ENCODE results near the gene GABBR2. TPM values are rescaled to one million over a fixed set of nuclear protein-coding genes. Genes with fewer than 3 reads are reported as not detected.

Gene GABBR2
- total and polyA plus RNA-seq, 2 of the 8 experiments (the other 6 are each of a cell fraction or from before 2014, with no cell fraction given): 0.50 to 1.2 TPM

DNA sequence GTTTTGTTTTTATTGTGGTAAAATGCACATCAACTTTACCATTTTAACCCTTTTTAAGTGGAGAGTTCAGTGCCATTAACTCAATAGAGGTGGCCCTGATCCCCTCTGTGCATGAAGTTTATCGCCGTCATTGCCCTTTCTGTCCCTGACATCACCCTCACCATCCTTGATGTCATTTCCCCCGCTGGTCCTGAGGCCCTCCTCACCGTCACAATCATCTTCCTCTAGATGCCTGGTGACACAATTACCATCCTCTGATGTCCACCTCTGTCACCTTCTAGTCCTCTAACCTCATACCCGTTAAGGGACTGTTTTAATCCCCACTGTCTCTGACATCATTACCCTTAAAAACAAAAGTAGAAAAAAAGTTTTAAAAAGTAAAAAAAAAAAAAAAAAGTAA lies 340.8 kb downstream of the GABBR2 start:
- Histone ChIP-seq H3K9ac (replicated peaks in 1 of 4; ENCODE audit: extremely low read depth in 1 of 4, low read depth in 3 of 4, low read length in 3 of 4) (no peak overlapping the region), H3K36me3 (ENCODE audit: control insufficient read depth in 2 of 4, insufficient read depth in 4 of 4, low read length in 3 of 4) (no peaks in the 10 kb centered on the region), H3K27me3 (replicated peaks in 1 of 4; ENCODE audit: control insufficient read depth in 3 of 4, extremely low read depth in 1 of 4, insufficient read depth in 3 of 4, low read length in 3 of 4) (no peaks in the 10 kb centered on the region), H3K4me2 (ENCODE audit: insufficient read depth in 1 of 2, low read depth in 2 of 2, low read length in 2 of 2) (no peak overlapping the region), H3K56ac (replicated peaks; ENCODE audit: insufficient read length, low read depth, low read length) (no peak overlapping the region), H4K8ac (ENCODE audit: extremely low read depth, insufficient read depth, low read length) (no peak overlapping the region), H2BK12ac (ENCODE audit: low read depth, low read length) (no peak overlapping the region), H2BK120ac (replicated peaks; ENCODE audit: low read depth, low read length) (no peak overlapping the region), H3K14ac (ENCODE audit: insufficient read length) (no peak overlapping the region), H2AFZ (ENCODE audit: low read length) (no peak overlapping the region), H3K9me3 (ENCODE audit: insufficient read depth in 2 of 2, low read depth in 1 of 2, low read length in 1 of 2) (peaks cover 14 to 18% of the 10 kb centered on the region in 2 experiments), H2BK15ac (ENCODE audit: low read length) (no peak overlapping the region), H2AK5ac (ENCODE audit: low read depth, low read length) (no peak overlapping the region), H4K91ac (replicated peaks; ENCODE audit: insufficient read length, low read length) (no peak overlapping the region), H3K4me3 (ENCODE audit: extremely low read depth in 1 of 4, insufficient read depth in 2 of 4, low read depth in 3 of 4, low read length in 4 of 4) (no peak overlapping the region), H3K23me2 (ENCODE audit: low read depth, low read length) (peaks cover 2% of the 10 kb centered on the region; the same call in 1 of the 2 replicates), H3K79me1 (ENCODE audit: low read depth, low read length) (no peaks in the 10 kb centered on the region), H3K18ac (ENCODE audit: extremely low read depth, low read length) (no peak overlapping the region), H3K4me1 (replicated peaks in 1 of 4; ENCODE audit: control insufficient read depth in 3 of 4, insufficient read depth in 4 of 4, low read length in 3 of 4) (no peaks in the 10 kb centered on the region), H3K27ac (ENCODE audit: low read depth, low read length) (no peak overlapping the region), H3K4ac (replicated peaks; ENCODE audit: insufficient read length, low read depth, low read length) (no peak overlapping the region), H4K5ac (ENCODE audit: insufficient read length, low read depth, low read length) (no peak overlapping the region), H2BK5ac (ENCODE audit: low read depth, low read length) (no peak overlapping the region), H3K79me2 (ENCODE audit: control insufficient read depth in 1 of 2, insufficient read depth in 2 of 2, low read length in 2 of 2) (no peaks in the 10 kb centered on the region), H2BK20ac (ENCODE audit: low read length) (no peak overlapping the region), H4K20me1 (replicated peaks in 1 of 2; ENCODE audit: control insufficient read depth in 1 of 2, insufficient read depth in 2 of 2, low read length in 2 of 2) (no peaks in the 10 kb centered on the region), H3K23ac (ENCODE audit: insufficient read length) (no peak overlapping the region)
- DNase-seq (ENCODE audit: low read depth in 1 of 2, low spot score in 2 of 2) (no peak), FAIRE-seq (no peak)
- 87% methylated on average over 5 of the region's 5 CpGs; no CpG with 5 or more reads in 1 of the 2 experiments for WGBS, 2 experiments (ENCODE audit: extremely low coverage in 1 of 2, insufficient coverage in 1 of 2, insufficient read length in 1 of 2, insufficient replicate concordance in 2 of 2, low coverage in 1 of 2, low lambda C conversion rate in 2 of 2, missing lambda C conversion rate in 1 of 2)
- POLR2A ChIA-PET (ENCODE audit: partially characterized antibody): no interaction called here
- CTCF ChIA-PET (ENCODE audit: partially characterized antibody): no interaction called here
- TF ChIP-seq RAD21 (IDR thresholded peaks at IDR 0.05 in 1 of 2, conservative IDR thresholded peaks at IDR 0.05 in 1 of 2; ENCODE audit: low read depth in 2 of 2, low read length in 2 of 2) (no peak), TAF7 (optimal IDR thresholded peaks at IDR 0.05; ENCODE audit: borderline replicate concordance, low read depth, low read length) (no peak), CTBP2 (IDR thresholded peaks at IDR 0.05; ENCODE audit: borderline replicate concordance, insufficient read depth, insufficient read length, low read length) (no peak), TBP (IDR thresholded peaks at IDR 0.05; ENCODE audit: low read depth, low read length) (no peak), YY1 (IDR thresholded peaks at IDR 0.05; ENCODE audit: low read depth, low read length) (no peak), TAF1 (IDR thresholded peaks at IDR 0.05; ENCODE audit: low read depth, low read length) (no peak), HDAC6 (IDR thresholded peaks at IDR 0.05; ENCODE audit: low read depth, low read length) (no peak), BRCA1 (IDR thresholded peaks at IDR 0.05; ENCODE audit: low read depth, low read length) (no peak), NRF1 (IDR thresholded peaks at IDR 0.05; ENCODE audit: low read depth, low read length) (no peak), HDAC2 (IDR thresholded peaks at IDR 0.05; ENCODE audit: borderline replicate concordance in 1 of 2, low read depth in 2 of 2, low read length in 2 of 2) (no peak), SP2 (IDR thresholded peaks at IDR 0.05; ENCODE audit: low read length) (no peak), MAFK (IDR thresholded peaks at IDR 0.05; ENCODE audit: low read depth, low read length) (no peak)
- TF ChIP-seq, protein P1, sequence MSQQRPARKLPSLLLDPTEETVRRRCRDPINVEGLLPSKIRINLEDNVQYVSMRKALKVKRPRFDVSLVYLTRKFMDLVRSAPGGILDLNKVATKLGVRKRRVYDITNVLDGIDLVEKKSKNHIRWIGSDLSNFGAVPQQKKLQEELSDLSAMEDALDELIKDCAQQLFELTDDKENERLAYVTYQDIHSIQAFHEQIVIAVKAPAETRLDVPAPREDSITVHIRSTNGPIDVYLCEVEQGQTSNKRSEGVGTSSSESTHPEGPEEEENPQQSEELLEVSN (IDR thresholded peaks at IDR 0.05): no peak
- TF ChIP-seq, protein P2, sequence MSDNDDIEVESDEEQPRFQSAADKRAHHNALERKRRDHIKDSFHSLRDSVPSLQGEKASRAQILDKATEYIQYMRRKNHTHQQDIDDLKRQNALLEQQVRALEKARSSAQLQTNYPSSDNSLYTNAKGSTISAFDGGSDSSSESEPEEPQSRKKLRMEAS (IDR thresholded peaks at IDR 0.05): no peak

Data from H1 (cell line).